NCI-H146 treated with DMSO at 0.1 percent for 48 hours (cell line): Measurements from ENCODE around the gene ASCL3.
"Not testable (repeated sequence)": the region's sequence is repeated elsewhere in the genome, so short reads cannot be mapped to it uniquely, and the experiment has no call there.

ENCODE experiments used
- DNase-seq: peaks from one replicate; lab custom pipeline; 2025; ENCODE audit not compliant: unreplicated experiment; lab: John Stamatoyannopoulos, UW

ASCL3 gene

GRCh38 chr11:8911029-8911823 lies 31.6 kb downstream of the ASCL3 start, which contains the start of gene AKIP1:
Gene AKIP1 (plus strand): TSS chr11:8911189. CDS start chr11:8911450, 261 bp downstream.
- peak; percentile 90 for DNase-seq

- DNase-seq = no peak
Observed at GRCh38 chr11:8910649-8911026, 32.2 kb downstream of the ASCL3 start.

GRCh38 chr11:8908099-8908498 lies 34.7 kb downstream of the ASCL3 start:
- DNase-seq = no peak

- DNase-seq = no peak
Observed at GRCh38 chr11:8907116-8907515, 35.7 kb downstream of the ASCL3 start.

GRCh38 chr11:8905528-8906165 lies 37.2 kb downstream of the ASCL3 start:
- DNase-seq = no peak

GRCh38 chr11:8899119-8899753 lies 43.6 kb downstream of the ASCL3 start:
- DNase-seq = no peak

- not testable (repeated sequence) for DNase-seq
Observed at GRCh38 chr11:8891185-8891584, 51.6 kb downstream of the ASCL3 start.
